Measurements from ENCODE around the gene PPM1J. TPM values are rescaled to one million over a fixed set of nuclear protein-coding genes. Genes with fewer than 3 reads are reported as not detected.

Gene PPM1J
- total and polyA plus RNA-seq, 2 of the 13 experiments (the other 11 are each of a cell fraction or from before 2014, with no cell fraction given), result 0.07 to 0.22 TPM

GRCh38 chr1:112731451-112731850 is 16.3 kb upstream of the PPM1J start:
- intact Hi-C loops (cut with micrococcal nuclease; ENCODE audit: unreplicated experiment) (no loop called here), in situ Hi-C loops (cut with HindIII; ENCODE audit: extremely low pct_ligation_motif_present, low pct_unique_long_range_greater_than_20kb) (no loop called here)
- Histone ChIP-seq H3K4me3 (replicated peaks in 1 of 3; ENCODE audit: insufficient read depth in 1 of 3, low read depth in 2 of 3, low read length in 3 of 3) (no peak overlapping the region), H3K9ac (ENCODE audit: insufficient read depth, low read depth, low read length) (no peak overlapping the region), H3K4me1 (ENCODE audit: insufficient read depth, low read length) (no peaks in the 10 kb centered on the region), H3K36me3 (replicated peaks in 1 of 2; ENCODE audit: control insufficient read depth in 1 of 2, insufficient read depth in 2 of 2, low read length in 2 of 2) (no peaks in the 10 kb centered on the region), H4K20me1 (ENCODE audit: insufficient read depth, low read length) (no peaks in the 10 kb centered on the region), H3K27me3 (ENCODE audit: control insufficient read depth in 1 of 2, insufficient read depth in 2 of 2, low read length in 2 of 2) (no peaks in the 10 kb centered on the region; a peak in 1 of 5 replicates), H3K79me2 (ENCODE audit: insufficient read depth, low read length) (no peaks in the 10 kb centered on the region), H3K4me2 (ENCODE audit: low read depth, low read length) (no peak overlapping the region), H3K9me3 (ENCODE audit: low read length) (no peaks in the 10 kb centered on the region), H2AFZ (ENCODE audit: low read length) (no peak overlapping the region), H3K27ac (ENCODE audit: extremely low read length, insufficient read depth, low read length) (no peak overlapping the region)
- TF ChIP-seq, protein P1, sequence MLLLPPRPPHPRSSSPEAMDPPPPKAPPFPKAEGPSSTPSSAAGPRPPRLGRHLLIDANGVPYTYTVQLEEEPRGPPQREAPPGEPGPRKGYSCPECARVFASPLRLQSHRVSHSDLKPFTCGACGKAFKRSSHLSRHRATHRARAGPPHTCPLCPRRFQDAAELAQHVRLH (CRISPR knock-in tag; IDR thresholded peaks at IDR 0.05; ENCODE audit: borderline replicate concordance, low read depth), result no peak
- no peak for TF ChIP-seq ZNF17 (CRISPR knock-in tag; IDR thresholded peaks at IDR 0.05)
- TF ChIP-seq ZSCAN20 (CRISPR knock-in tag; IDR thresholded peaks at IDR 0.05; ENCODE audit: borderline replicate concordance), result no peak
- no peak for TF ChIP-seq ZNF326 (CRISPR knock-in tag; IDR thresholded peaks at IDR 0.05; ENCODE audit: borderline replicate concordance)
- TF ChIP-seq GMEB1 (CRISPR knock-in tag; IDR thresholded peaks at IDR 0.05; ENCODE audit: borderline replicate concordance), result no peak
- no peak for TF ChIP-seq ZNF530 (CRISPR knock-in tag; IDR thresholded peaks at IDR 0.05; ENCODE audit: low read depth)
- TF ChIP-seq SPEN (CRISPR knock-in tag; IDR thresholded peaks at IDR 0.05; ENCODE audit: low read depth), result no peak
- TF ChIP-seq ELF3 (CRISPR knock-in tag; IDR thresholded peaks at IDR 0.05), result no peak
- TF ChIP-seq BCL6 (CRISPR knock-in tag; IDR thresholded peaks at IDR 0.05), result no peak
- FAIRE-seq (no peak), DNase-seq (ENCODE audit: low spot score) (no peak), ATAC-seq (no peak)
- ChIA-PET POLR2A (no interaction called here), CTCF (ENCODE audit: low intra/inter-chr PET ratio, low total read pairs) (no interaction called here)
- no TSS peak for BruUV-seq (replicated peaks)
- WGBS (ENCODE audit: low lambda C conversion rate), result no CpG with 5 or more reads among the region's 1 CpG

All from HepG2 (cell line).